Measurements from ENCODE around the gene CNTNAP5.

CNTNAP5 gene

GRCh38 chr2:124151691-124152090 lies 126.6 kb downstream of the CNTNAP5 start:
- no peak for TF ChIP-seq EZH2phosphoT487 (IDR thresholded peaks at IDR 0.05; ENCODE audit: low read depth)
- no peak for TF ChIP-seq CTCF (IDR thresholded peaks at IDR 0.05; ENCODE audit: low read depth, low read length)
- no peaks in the 10 kb centered on the region for H3K36me3 ChIP-seq (replicated peaks; ENCODE audit: low read depth, low read length)
- no peak overlapping the region for H3K9ac ChIP-seq (ENCODE audit: low read length)
- no peak overlapping the region for H3K27ac ChIP-seq (ENCODE audit: low read length)
- no peak overlapping the region for H2AFZ ChIP-seq (ENCODE audit: low read depth, low read length)
- no peaks in the 10 kb centered on the region for H3K9me3 ChIP-seq (ENCODE audit: insufficient read depth, low read length)
- H3K27me3 ChIP-seq (ENCODE audit: low read depth, low read length): no peaks in the 10 kb centered on the region
- H3K4me2 ChIP-seq (ENCODE audit: low read length): no peak overlapping the region
- no peaks in the 10 kb centered on the region for H3K79me2 ChIP-seq (ENCODE audit: low read length)
- no peaks in the 10 kb centered on the region for H4K20me1 ChIP-seq (ENCODE audit: insufficient read depth, low read length)
- no peak overlapping the region for H3K4me3 ChIP-seq (ENCODE audit: low read length)
- no peaks in the 10 kb centered on the region for H3K4me1 ChIP-seq (ENCODE audit: low read length)

- Histone ChIP-seq H3K27ac (ENCODE audit: low read length) (no peak overlapping the region), H2AFZ (ENCODE audit: low read depth, low read length) (no peak overlapping the region), H3K27me3 (ENCODE audit: low read depth, low read length) (no peaks in the 10 kb centered on the region), H3K79me2 (ENCODE audit: low read length) (no peaks in the 10 kb centered on the region), H3K36me3 (replicated peaks; ENCODE audit: low read depth, low read length) (no peaks in the 10 kb centered on the region), H4K20me1 (ENCODE audit: insufficient read depth, low read length) (no peaks in the 10 kb centered on the region), H3K9ac (ENCODE audit: low read length) (no peak overlapping the region), H3K4me3 (ENCODE audit: low read length) (no peak overlapping the region), H3K9me3 (ENCODE audit: insufficient read depth, low read length) (no peaks in the 10 kb centered on the region), H3K4me2 (ENCODE audit: low read length) (no peak overlapping the region), H3K4me1 (ENCODE audit: low read length) (no peaks in the 10 kb centered on the region)
- TF ChIP-seq EZH2phosphoT487 (IDR thresholded peaks at IDR 0.05; ENCODE audit: low read depth) (no peak), CTCF (IDR thresholded peaks at IDR 0.05; ENCODE audit: low read depth, low read length) (no peak)
Measured at GRCh38 chr2:124153713-124154112, 128.6 kb downstream of the CNTNAP5 start.

- no peaks in the 10 kb centered on the region for H4K20me1 ChIP-seq (ENCODE audit: insufficient read depth, low read length)
- no peak overlapping the region for H3K9ac ChIP-seq (ENCODE audit: low read length)
- TF ChIP-seq CTCF (IDR thresholded peaks at IDR 0.05; ENCODE audit: low read depth, low read length) (no peak), EZH2phosphoT487 (IDR thresholded peaks at IDR 0.05; ENCODE audit: low read depth) (no peak)
- no peaks in the 10 kb centered on the region for H3K4me1 ChIP-seq (ENCODE audit: low read length)
- H3K36me3 ChIP-seq (replicated peaks; ENCODE audit: low read depth, low read length): no peaks in the 10 kb centered on the region
- H3K79me2 ChIP-seq (ENCODE audit: low read length): no peaks in the 10 kb centered on the region
- H3K4me2 ChIP-seq (ENCODE audit: low read length): no peak overlapping the region
- H3K27me3 ChIP-seq (ENCODE audit: low read depth, low read length): no peaks in the 10 kb centered on the region
- no peak overlapping the region for H2AFZ ChIP-seq (ENCODE audit: low read depth, low read length)
- no peak overlapping the region for H3K27ac ChIP-seq (ENCODE audit: low read length)
- H3K9me3 ChIP-seq (ENCODE audit: insufficient read depth, low read length): no peaks in the 10 kb centered on the region
- no peak overlapping the region for H3K4me3 ChIP-seq (ENCODE audit: low read length)
Measured at GRCh38 chr2:124159166-124159565, 134.1 kb downstream of the CNTNAP5 start.

- Histone ChIP-seq H4K20me1 (ENCODE audit: insufficient read depth, low read length) (no peaks in the 10 kb centered on the region), H2AFZ (ENCODE audit: low read depth, low read length) (no peak overlapping the region), H3K4me3 (ENCODE audit: low read length) (no peak overlapping the region), H3K9ac (ENCODE audit: low read length) (no peak overlapping the region), H3K79me2 (ENCODE audit: low read length) (no peaks in the 10 kb centered on the region), H3K27me3 (ENCODE audit: low read depth, low read length) (no peaks in the 10 kb centered on the region), H3K9me3 (ENCODE audit: insufficient read depth, low read length) (no peaks in the 10 kb centered on the region), H3K27ac (ENCODE audit: low read length) (no peak overlapping the region), H3K36me3 (replicated peaks; ENCODE audit: low read depth, low read length) (no peaks in the 10 kb centered on the region), H3K4me1 (ENCODE audit: low read length) (no peaks in the 10 kb centered on the region), H3K4me2 (ENCODE audit: low read length) (no peak overlapping the region)
- TF ChIP-seq EZH2phosphoT487 (IDR thresholded peaks at IDR 0.05; ENCODE audit: low read depth): no peak
- TF ChIP-seq CTCF (IDR thresholded peaks at IDR 0.05; ENCODE audit: low read depth, low read length): no peak
Measured at GRCh38 chr2:124161542-124161941, 136.5 kb downstream of the CNTNAP5 start.
